ENCODE results near the gene SERINC2. TPM values are rescaled to one million over a fixed set of nuclear protein-coding genes. Genes with fewer than 3 reads are reported as not detected.
A peak's percentile ranks its signal among the peaks of the same experiment; 100 is the strongest.
"Not testable (repeated sequence)": the region's sequence is repeated elsewhere in the genome, so short reads cannot be mapped to it uniquely, and the experiment has no call there.

Gene SERINC2
- polyA plus RNA-seq, 2 of the 4 experiments (the other 2 are of a cell fraction) = 6.0 to 16.3 TPM

- CTCF ChIA-PET = no interaction called here
- ATAC-seq = no peak
- no peak for DNase-seq (ENCODE audit: low read depth in 1 of 2, low spot score in 1 of 2)
Observed at GRCh38 chr1:31460027-31460426, 47.0 kb downstream of the SERINC2 start.

GRCh38 chr1:31467005-31467674 lies 54.1 kb downstream of the SERINC2 start:
- WGBS (ENCODE audit: missing lambda C conversion rate) = 52% methylated on average over 4 of the region's 4 CpGs
- POLR2A ChIA-PET = no interaction called here

More at GRCh38 chr1:31460027-31460426, 47.0 kb downstream of the SERINC2 start:
- Histone ChIP-seq H3K27ac (no peak overlapping the region), H3K4me1 (no peaks in the 10 kb centered on the region), H3K9me3 (peaks cover 49% of the 10 kb centered on the region), H3K4me2 (no peak overlapping the region), H3K4me3 (no peak overlapping the region)
- TF ChIP-seq ZSCAN20 (CRISPR knock-in tag; IDR thresholded peaks at IDR 0.05) (no peak), JUN (IDR thresholded peaks at IDR 0.05) (no peak), SREBF2 (IDR thresholded peaks at IDR 0.05) (no peak), RAD21 (conservative IDR thresholded peaks at IDR 0.05 in 1 of 2, IDR thresholded peaks at IDR 0.05 in 1 of 2) (peak in 1 of 2 experiments; percentile 12; a peak in 1 of 5 replicates)
- 24% methylated on average over 6 of the region's 6 CpGs for WGBS (ENCODE audit: missing lambda C conversion rate)
- no peak for FAIRE-seq
- POLR2A ChIA-PET = no interaction called here

GRCh38 chr1:31470794-31471315 lies 57.8 kb downstream of the SERINC2 start:
- no peak overlapping the region for H3K4me3 ChIP-seq
- POLR2A ChIA-PET = no interaction called here
- TF ChIP-seq EP300 (IDR thresholded peaks at IDR 0.05) = no peak
- TF ChIP-seq RFX5 (IDR thresholded peaks at IDR 0.05) = no peak
- TF ChIP-seq KDM1A (IDR thresholded peaks at IDR 0.05; ENCODE audit: low read depth) = no peak
- no peak for TF ChIP-seq EHMT2 (IDR thresholded peaks at IDR 0.05; ENCODE audit: low read depth)
- no peak for TF ChIP-seq KDM5A (IDR thresholded peaks at IDR 0.05)
- TF ChIP-seq JUN (IDR thresholded peaks at IDR 0.05) = no peak
- TF ChIP-seq MYC (IDR thresholded peaks at IDR 0.05; ENCODE audit: borderline replicate concordance, low read length) = no peak
- TF ChIP-seq EHF (CRISPR knock-in tag; IDR thresholded peaks at IDR 0.05) = no peak
- TF ChIP-seq PHF8 (IDR thresholded peaks at IDR 0.05; ENCODE audit: borderline replicate concordance, low read depth) = no peak
- TF ChIP-seq POLR2A (IDR thresholded peaks at IDR 0.05; ENCODE audit: low read length) = no peak
- TF ChIP-seq BHLHE40 (IDR thresholded peaks at IDR 0.05; ENCODE audit: low read depth, low read length) = no peak
- no peak for TF ChIP-seq HDAC2 (IDR thresholded peaks at IDR 0.05)
- no peak for TF ChIP-seq SMC3 (IDR thresholded peaks at IDR 0.05)
- TF ChIP-seq ZC3H11A (IDR thresholded peaks at IDR 0.05) = no peak
- no peak for TF ChIP-seq NPAS2 (CRISPR knock-in tag; IDR thresholded peaks at IDR 0.05; ENCODE audit: borderline replicate concordance)
- H3K9me3 ChIP-seq = peaks cover 19% of the 10 kb centered on the region
- H3K27ac ChIP-seq = no peak overlapping the region
- no peak overlapping the region for H3K4me2 ChIP-seq
- FAIRE-seq (no peak), DNase-seq (ENCODE audit: low read depth in 1 of 2, low spot score in 1 of 2) (no peak), ATAC-seq (no peak)
- WGBS (ENCODE audit: missing lambda C conversion rate) = 75% methylated on average over 7 of the region's 11 CpGs
- CTCF ChIA-PET = interaction anchor here (1.2 kb wide), 1 partner anchor 78 kb away, joined by 6 read pairs; no protein-coding TSS in a partner anchor
- no peaks in the 10 kb centered on the region for H3K4me1 ChIP-seq

More at GRCh38 chr1:31467005-31467674, 54.1 kb downstream of the SERINC2 start:
- FAIRE-seq (no peak), DNase-seq (ENCODE audit: low read depth in 1 of 2, low spot score in 1 of 2) (no peak), ATAC-seq (no peak)
- TF ChIP-seq MAZ (IDR thresholded peaks at IDR 0.05; ENCODE audit: borderline replicate concordance, low read depth, low read length) = no peak
- H3K4me3 ChIP-seq = no peak overlapping the region
- no peaks in the 10 kb centered on the region for H3K4me1 ChIP-seq
- H3K4me2 ChIP-seq = no peak overlapping the region
- H3K27ac ChIP-seq = no peak overlapping the region
- CTCF ChIA-PET = no interaction called here
- peaks cover 20% of the 10 kb centered on the region for H3K9me3 ChIP-seq

- not testable (repeated sequence) for H3K27ac ChIP-seq, FAIRE-seq
Observed at GRCh38 chr1:31471452-31472313, 58.7 kb downstream of the SERINC2 start.

GRCh38 chr1:31472314-31472651 lies 59.3 kb downstream of the SERINC2 start:
- WGBS (ENCODE audit: missing lambda C conversion rate) = 87% methylated on average over 4 of the region's 4 CpGs
- CTCF ChIA-PET; DNase-seq (ENCODE audit: low read depth in 1 of 2, low spot score in 1 of 2); H3K9me3 ChIP-seq; H3K4me1 ChIP-seq; POLR2A ChIA-PET; FAIRE-seq; ATAC-seq; H3K4me3 ChIP-seq; H3K27ac ChIP-seq; H3K4me2 ChIP-seq: not testable (repeated sequence)

More at GRCh38 chr1:31471452-31472313, 58.7 kb downstream of the SERINC2 start:
- ATAC-seq; H3K4me3 ChIP-seq; H3K4me1 ChIP-seq; POLR2A ChIA-PET; H3K4me2 ChIP-seq; TF ChIP-seq FOSL2 (IDR thresholded peaks at IDR 0.05): not testable (repeated sequence)
- peaks cover 10% of the 10 kb centered on the region for H3K9me3 ChIP-seq
- CTCF ChIA-PET = interaction anchor here (1.2 kb wide), 1 partner anchor 77 kb away, joined by 6 read pairs; no protein-coding TSS in a partner anchor
- peak; percentile 37 for TF ChIP-seq FOSL2 (CRISPR knock-in tag; IDR thresholded peaks at IDR 0.05)
- DNase-seq (ENCODE audit: low read depth in 1 of 2, low spot score in 1 of 2) = peak in 1 of 2 experiments; percentile 42
- 71% methylated on average over 8 of the region's 8 CpGs for WGBS (ENCODE audit: missing lambda C conversion rate)

- H3K4me1 ChIP-seq; ATAC-seq; H3K9me3 ChIP-seq; DNase-seq (ENCODE audit: low read depth in 1 of 2, low spot score in 1 of 2); POLR2A ChIA-PET; H3K27ac ChIP-seq; H3K4me3 ChIP-seq; FAIRE-seq; H3K4me2 ChIP-seq: not testable (repeated sequence)
- WGBS (ENCODE audit: missing lambda C conversion rate) = 58% methylated on average over 1 of the region's 1 CpG
- CTCF ChIA-PET = interaction anchor here (1.2 kb wide), 1 partner anchor 77 kb away, joined by 3 read pairs; no protein-coding TSS in a partner anchor
Observed at GRCh38 chr1:31472673-31473072, 59.7 kb downstream of the SERINC2 start.

- ATAC-seq; FAIRE-seq; DNase-seq (ENCODE audit: low read depth in 1 of 2, low spot score in 1 of 2); H3K4me1 ChIP-seq; H3K4me3 ChIP-seq; H3K9me3 ChIP-seq; H3K27ac ChIP-seq; POLR2A ChIA-PET; H3K4me2 ChIP-seq: not testable (repeated sequence)
- CTCF ChIA-PET = interaction anchor here (1.1 to 1.2 kb wide), 2 partner anchors 9 to 76 kb away, joined by 3 to 4 read pairs; no protein-coding TSS in a partner anchor
Observed at GRCh38 chr1:31473508-31473907, 60.5 kb downstream of the SERINC2 start.
